Measurements from ENCODE around the gene FAT4. TPM values are rescaled to one million over a fixed set of nuclear protein-coding genes. Genes with fewer than 3 reads are reported as not detected.

Gene FAT4
- total RNA-seq, 1 donor from 2014 or later: 106 TPM

DNA sequence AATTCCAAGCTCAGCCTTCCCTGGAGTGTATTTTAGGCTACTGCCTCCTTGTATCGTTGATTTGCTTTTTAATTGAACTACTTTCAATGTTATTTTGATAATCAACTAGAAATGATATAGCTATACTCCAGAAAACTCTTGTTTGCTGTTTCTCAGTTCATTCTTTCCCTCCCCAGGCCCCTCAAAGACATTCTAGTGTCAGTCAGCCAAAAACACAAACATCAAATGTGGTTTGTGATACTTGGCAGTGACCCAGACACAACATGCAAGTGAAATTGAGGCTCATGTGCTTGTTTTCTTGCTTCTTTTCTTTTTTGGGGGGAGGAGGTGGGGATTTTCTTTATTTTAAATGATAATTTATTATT is 7.6 kb downstream of the FAT4 start:
- Mint-ChIP-seq H3K9me3 (ENCODE audit: unreplicated experiment) (no peaks in the 10 kb centered on the region), H3K27ac (ENCODE audit: unreplicated experiment) (peak overlapping the region; percentile 89), H3K4me3 (ENCODE audit: unreplicated experiment) (peak overlapping the region; percentile 76), H3K36me3 (ENCODE audit: unreplicated experiment) (peaks cover 59% of the 10 kb centered on the region), H3K4me1 (ENCODE audit: unreplicated experiment) (peaks cover 87% of the 10 kb centered on the region), H3K27me3 (ENCODE audit: unreplicated experiment) (no peaks in the 10 kb centered on the region)
- DNase-seq (ENCODE audit: extremely low spot score, unreplicated experiment): no peak
- TF ChIP-seq, protein P1, sequence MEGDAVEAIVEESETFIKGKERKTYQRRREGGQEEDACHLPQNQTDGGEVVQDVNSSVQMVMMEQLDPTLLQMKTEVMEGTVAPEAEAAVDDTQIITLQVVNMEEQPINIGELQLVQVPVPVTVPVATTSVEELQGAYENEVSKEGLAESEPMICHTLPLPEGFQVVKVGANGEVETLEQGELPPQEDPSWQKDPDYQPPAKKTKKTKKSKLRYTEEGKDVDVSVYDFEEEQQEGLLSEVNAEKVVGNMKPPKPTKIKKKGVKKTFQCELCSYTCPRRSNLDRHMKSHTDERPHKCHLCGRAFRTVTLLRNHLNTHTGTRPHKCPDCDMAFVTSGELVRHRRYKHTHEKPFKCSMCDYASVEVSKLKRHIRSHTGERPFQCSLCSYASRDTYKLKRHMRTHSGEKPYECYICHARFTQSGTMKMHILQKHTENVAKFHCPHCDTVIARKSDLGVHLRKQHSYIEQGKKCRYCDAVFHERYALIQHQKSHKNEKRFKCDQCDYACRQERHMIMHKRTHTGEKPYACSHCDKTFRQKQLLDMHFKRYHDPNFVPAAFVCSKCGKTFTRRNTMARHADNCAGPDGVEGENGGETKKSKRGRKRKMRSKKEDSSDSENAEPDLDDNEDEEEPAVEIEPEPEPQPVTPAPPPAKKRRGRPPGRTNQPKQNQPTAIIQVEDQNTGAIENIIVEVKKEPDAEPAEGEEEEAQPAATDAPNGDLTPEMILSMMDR (IDR thresholded peaks at IDR 0.05): no peak

DNA sequence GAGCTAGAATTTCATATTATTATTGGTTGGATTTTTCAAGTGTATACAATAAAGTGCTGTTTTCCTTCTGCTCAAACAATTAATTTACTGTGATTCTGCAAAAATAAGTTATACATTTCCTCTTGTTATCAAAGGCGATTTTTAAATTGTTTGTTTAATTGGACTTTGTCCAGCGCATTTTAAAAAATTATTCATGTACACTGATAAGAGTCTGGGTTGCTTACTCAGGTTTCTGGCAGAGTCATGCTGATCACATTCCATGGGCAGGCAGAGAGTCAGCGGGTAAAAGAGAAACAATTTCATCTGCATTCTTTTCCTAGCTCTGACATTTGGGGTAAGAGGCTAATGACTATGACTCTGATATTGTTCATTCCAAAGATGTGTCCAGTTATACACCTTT is 8.9 kb downstream of the FAT4 start:
- Mint-ChIP-seq H3K4me1 (ENCODE audit: unreplicated experiment) (peaks cover 78% of the 10 kb centered on the region), H3K27ac (ENCODE audit: unreplicated experiment) (peak overlapping the region; percentile 50), H3K9me3 (ENCODE audit: unreplicated experiment) (no peaks in the 10 kb centered on the region)

DNA sequence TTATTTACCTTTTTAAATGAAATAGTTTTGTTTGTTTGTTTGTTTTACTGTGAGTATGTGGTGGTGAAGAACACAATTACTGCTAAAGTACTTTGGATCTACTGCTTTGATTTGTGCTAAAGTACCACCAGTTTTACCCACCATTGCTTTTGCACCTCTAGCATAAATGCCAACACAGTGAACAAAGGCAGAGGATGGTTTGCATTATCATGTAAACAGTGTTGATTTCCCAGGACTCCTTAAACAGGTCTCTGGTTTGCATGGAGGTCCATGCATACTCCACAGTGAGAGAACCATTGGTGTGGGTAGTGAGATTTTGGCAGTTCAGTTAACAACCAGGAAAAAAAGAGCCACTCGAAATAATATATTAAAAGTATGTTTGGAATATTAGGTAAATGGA is 11.0 kb downstream of the FAT4 start:
- peaks cover 31% of the 10 kb centered on the region for H3K36me3 Mint-ChIP-seq (ENCODE audit: unreplicated experiment)
- TF ChIP-seq, protein P1 (IDR thresholded peaks at IDR 0.05): no peak
- DNase-seq (ENCODE audit: extremely low spot score, unreplicated experiment): no peak

More for the DNA sequence above, 8.9 kb downstream of the FAT4 start:
- Mint-ChIP-seq H3K4me3 (ENCODE audit: unreplicated experiment) (peak overlapping the region; percentile 77), H3K36me3 (ENCODE audit: unreplicated experiment) (peaks cover 51% of the 10 kb centered on the region), H3K27me3 (ENCODE audit: unreplicated experiment) (no peaks in the 10 kb centered on the region)
- TF ChIP-seq, protein P1 (IDR thresholded peaks at IDR 0.05): no peak
- no peak for DNase-seq (ENCODE audit: extremely low spot score, unreplicated experiment)

DNA sequence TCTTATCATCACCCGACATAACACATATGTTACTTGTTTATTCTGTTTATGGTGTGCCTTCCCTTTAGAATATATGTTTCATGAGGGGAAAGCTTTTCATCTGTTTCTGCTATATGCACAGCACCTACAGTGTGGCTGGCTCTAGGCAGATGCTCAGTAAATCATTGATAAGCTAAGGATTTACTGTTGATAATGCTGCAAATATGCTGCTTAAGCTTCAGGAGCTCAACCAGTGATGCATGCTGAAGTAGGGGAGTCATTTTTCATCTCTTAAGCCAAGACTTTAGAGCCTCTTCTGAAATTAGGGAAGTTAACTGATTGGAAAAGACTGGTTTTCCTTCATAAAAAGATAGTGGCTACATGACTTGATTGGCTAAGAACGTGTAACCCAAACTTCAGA is 16.4 kb downstream of the FAT4 start:
- no peaks in the 10 kb centered on the region for H3K27me3 Mint-ChIP-seq (ENCODE audit: unreplicated experiment)
- TF ChIP-seq, protein P1 (IDR thresholded peaks at IDR 0.05): no peak
- no peaks in the 10 kb centered on the region for H3K9me3 Mint-ChIP-seq (ENCODE audit: unreplicated experiment)
- peaks cover 17% of the 10 kb centered on the region for H3K36me3 Mint-ChIP-seq (ENCODE audit: unreplicated experiment)
- no peak overlapping the region for H3K27ac Mint-ChIP-seq (ENCODE audit: unreplicated experiment)
- no peak overlapping the region for H3K4me3 Mint-ChIP-seq (ENCODE audit: unreplicated experiment)
- peaks cover 18% of the 10 kb centered on the region for H3K4me1 Mint-ChIP-seq (ENCODE audit: unreplicated experiment)
- no peak for DNase-seq (ENCODE audit: extremely low spot score, unreplicated experiment)

More for the DNA sequence above, 11.0 kb downstream of the FAT4 start:
- Mint-ChIP-seq H3K4me1 (ENCODE audit: unreplicated experiment) (peaks cover 59% of the 10 kb centered on the region), H3K4me3 (ENCODE audit: unreplicated experiment) (no peak overlapping the region), H3K9me3 (ENCODE audit: unreplicated experiment) (no peaks in the 10 kb centered on the region), H3K27me3 (ENCODE audit: unreplicated experiment) (no peaks in the 10 kb centered on the region), H3K27ac (ENCODE audit: unreplicated experiment) (no peak overlapping the region)

GRCh38 chr4:125334926-125335325 is 20.2 kb downstream of the FAT4 start:
- no peaks in the 10 kb centered on the region for H3K27me3 Mint-ChIP-seq (ENCODE audit: unreplicated experiment)
- H3K36me3 Mint-ChIP-seq (ENCODE audit: unreplicated experiment): peaks cover 12% of the 10 kb centered on the region
- H3K4me3 Mint-ChIP-seq (ENCODE audit: unreplicated experiment): no peak overlapping the region
- H3K27ac Mint-ChIP-seq (ENCODE audit: unreplicated experiment): no peak overlapping the region
- H3K4me1 Mint-ChIP-seq (ENCODE audit: unreplicated experiment): peaks cover 14% of the 10 kb centered on the region
- H3K9me3 Mint-ChIP-seq (ENCODE audit: unreplicated experiment): no peaks in the 10 kb centered on the region
- TF ChIP-seq, protein P1 (IDR thresholded peaks at IDR 0.05): no peak
- no peak for DNase-seq (ENCODE audit: extremely low spot score, unreplicated experiment)

Measured in osteocyte (in vitro differentiated cells).